Suppressor macrophage (primary cell): ENCODE measurements around the gene CCNJL.

Source experiments
- DNase-seq, 4 experiments: peaks; one replicate each; pipeline ENCODE4 v3.0.0-alpha.2; 2020 to 2022

Gene CCNJL

GRCh38 chr5:160333721-160334120, 21.4 kb upstream of the CCNJL start:
- DNase-seq, result peak; percentile 73 to 91 (median 82)

- DNase-seq, result no peak
These were observed 17.8 kb upstream of the CCNJL start for GRCh38 chr5:160330212-160330611.

GRCh38 chr5:160327818-160328217, 15.5 kb upstream of the CCNJL start:
- no peak for DNase-seq

- DNase-seq, result no peak
These were observed 14.6 kb upstream of the CCNJL start for GRCh38 chr5:160326981-160327380.

GRCh38 chr5:160325716-160326115, 13.4 kb upstream of the CCNJL start:
- DNase-seq, result no peak

- peak; percentile 45 to 73 (median 68) for DNase-seq
These were observed 12.5 kb upstream of the CCNJL start for GRCh38 chr5:160324886-160325285.

GRCh38 chr5:160318409-160318808, 6.0 kb upstream of the CCNJL start:
- DNase-seq, result peak; percentile 46 to 86 (median 70)

- no peak for DNase-seq
These were observed 5.1 kb upstream of the CCNJL start for GRCh38 chr5:160317434-160317833.

- DNase-seq, result peak in 2 of 4 experiments; percentile 15 to 29
These were observed 3.6 kb upstream of the CCNJL start for GRCh38 chr5:160315968-160316367.

- no peak for DNase-seq
These were observed 780 bp upstream of the CCNJL start for GRCh38 chr5:160312960-160313727.

- DNase-seq, result peak in 2 of 4 experiments; percentile 22 to 24
These were observed 752 bp downstream of the CCNJL start for GRCh38 chr5:160311491-160312133.

- no peak for DNase-seq
These were observed 1.6 kb downstream of the CCNJL start for GRCh38 chr5:160310552-160311295.

GRCh38 chr5:160310140-160310539, 2.2 kb downstream of the CCNJL start:
- no peak for DNase-seq

- DNase-seq, result no peak
These were observed 5.7 kb downstream of the CCNJL start for GRCh38 chr5:160306696-160307095.

- no peak for DNase-seq
These were observed 7.0 kb downstream of the CCNJL start for GRCh38 chr5:160305319-160305718.

GRCh38 chr5:160303690-160304089, 8.7 kb downstream of the CCNJL start:
- DNase-seq, result no peak

- DNase-seq, result no peak
These were observed 14.2 kb downstream of the CCNJL start for GRCh38 chr5:160298189-160298588.

- DNase-seq, result no peak
These were observed 14.6 kb downstream of the CCNJL start for GRCh38 chr5:160297776-160298175.

GRCh38 chr5:160297004-160297403, 15.4 kb downstream of the CCNJL start:
- DNase-seq, result no peak

- DNase-seq, result no peak
These were observed 15.9 kb downstream of the CCNJL start for GRCh38 chr5:160296496-160296895.

- DNase-seq, result no peak
These were observed 18.3 kb downstream of the CCNJL start for GRCh38 chr5:160293901-160294561.

GRCh38 chr5:160293386-160293785, 19.0 kb downstream of the CCNJL start:
- DNase-seq, result no peak

GRCh38 chr5:160291467-160291866, 20.9 kb downstream of the CCNJL start:
- no peak for DNase-seq
